GM20431 (cell line): ENCODE measurements around the gene HRH4.

ENCODE experiments used
- in situ Hi-C: fragments of 300-500 bp; cut with MseI, MboI; formaldehyde crosslinking; loops from one replicate; pipeline ENCODE4 v1.15.0; 2020; ENCODE audit warnings: low sequenced_read_pairs; ENCODE audit not compliant: unreplicated experiment

HRH4 gene

GRCh38 chr18:24462838-24463775, 2.7 kb downstream of the HRH4 start:
- in situ Hi-C loops, result no loop called here

GRCh38 chr18:24465486-24465885, 5.0 kb downstream of the HRH4 start:
- in situ Hi-C loops, result no loop called here

GRCh38 chr18:24466771-24467170, 6.3 kb downstream of the HRH4 start:
- in situ Hi-C loops, result no loop called here

- in situ Hi-C loops, result no loop called here
These were observed 9.7 kb downstream of the HRH4 start for GRCh38 chr18:24470022-24470618.

- in situ Hi-C loops, result no loop called here
These were observed 10.4 kb downstream of the HRH4 start for GRCh38 chr18:24470805-24471204.

- in situ Hi-C loops, result no loop called here
These were observed 12.2 kb downstream of the HRH4 start for GRCh38 chr18:24472591-24472990.

- in situ Hi-C loops, result no loop called here
These were observed 14.0 kb downstream of the HRH4 start for GRCh38 chr18:24474406-24474805.

- in situ Hi-C loops, result loop anchor here (25.0 kb wide), 1 partner anchor 114 kb away; no protein-coding TSS in a partner anchor
These were observed 15.6 kb downstream of the HRH4 start for GRCh38 chr18:24475926-24476589.

- in situ Hi-C loops, result loop anchor here (25.0 kb wide), 1 partner anchor 117 kb away; no protein-coding TSS in a partner anchor
These were observed 18.9 kb downstream of the HRH4 start for GRCh38 chr18:24479371-24479770.

- in situ Hi-C loops, result loop anchor here (25.0 kb wide), 1 partner anchor 121 kb away; no protein-coding TSS in a partner anchor
These were observed 22.4 kb downstream of the HRH4 start for GRCh38 chr18:24482821-24483220.

GRCh38 chr18:24485681-24486080, 25.2 kb downstream of the HRH4 start:
- in situ Hi-C loops, result loop anchor here (25.0 kb wide), 1 partner anchor 123 kb away; no protein-coding TSS in a partner anchor

GRCh38 chr18:24486684-24487083, 26.2 kb downstream of the HRH4 start:
- in situ Hi-C loops, result loop anchor here (25.0 kb wide), 1 partner anchor 124 kb away; no protein-coding TSS in a partner anchor

- in situ Hi-C loops, result loop anchor here (25.0 kb wide), 1 partner anchor 127 kb away; no protein-coding TSS in a partner anchor
These were observed 28.5 kb downstream of the HRH4 start for GRCh38 chr18:24488824-24489493.

GRCh38 chr18:24490539-24490938, 30.1 kb downstream of the HRH4 start:
- in situ Hi-C loops, result loop anchor here (25.0 kb wide), 1 partner anchor 128 kb away; no protein-coding TSS in a partner anchor

GRCh38 chr18:24491927-24492834, 31.7 kb downstream of the HRH4 start:
- in situ Hi-C loops, result loop anchor here (25.0 kb wide), 1 partner anchor 130 kb away; no protein-coding TSS in a partner anchor

- in situ Hi-C loops, result loop anchor here (25.0 kb wide), 1 partner anchor 132 kb away; no protein-coding TSS in a partner anchor
These were observed 34.1 kb downstream of the HRH4 start for GRCh38 chr18:24494586-24494985.

- in situ Hi-C loops, result loop anchor here (25.0 kb wide), 1 partner anchor 135 kb away; no protein-coding TSS in a partner anchor
These were observed 36.8 kb downstream of the HRH4 start for GRCh38 chr18:24497031-24497754.

GRCh38 chr18:24499814-24500213, 39.4 kb downstream of the HRH4 start:
- in situ Hi-C loops, result loop anchor here (25.0 kb wide), 1 partner anchor 138 kb away; no protein-coding TSS in a partner anchor
